ENCODE data around the gene TDRD12.

Gene TDRD12

DNA sequence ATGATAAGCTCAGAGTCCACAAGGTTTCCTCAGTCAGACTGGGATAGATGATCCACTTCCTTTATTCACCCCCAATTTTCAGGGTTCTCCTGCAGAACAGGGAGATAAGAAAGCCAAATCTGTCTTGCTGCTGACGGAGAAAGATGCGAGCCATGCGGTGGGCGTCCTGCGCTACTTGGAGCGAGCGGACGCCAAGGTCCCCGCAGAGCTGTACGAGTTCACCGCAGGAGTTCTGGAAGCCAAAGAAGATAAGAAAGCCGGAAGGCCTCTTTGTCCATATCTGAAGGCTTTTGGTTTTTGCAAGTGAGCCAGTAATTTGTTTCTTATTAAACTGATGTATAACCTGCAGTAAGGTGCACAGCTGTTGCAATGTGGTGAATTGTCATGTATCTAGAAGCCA, 83.3 kb downstream of the TDRD12 start:
- FAIRE-seq (no peak), DNase-seq (ENCODE audit: insufficient read length, low spot score) (no peak)

DNA sequence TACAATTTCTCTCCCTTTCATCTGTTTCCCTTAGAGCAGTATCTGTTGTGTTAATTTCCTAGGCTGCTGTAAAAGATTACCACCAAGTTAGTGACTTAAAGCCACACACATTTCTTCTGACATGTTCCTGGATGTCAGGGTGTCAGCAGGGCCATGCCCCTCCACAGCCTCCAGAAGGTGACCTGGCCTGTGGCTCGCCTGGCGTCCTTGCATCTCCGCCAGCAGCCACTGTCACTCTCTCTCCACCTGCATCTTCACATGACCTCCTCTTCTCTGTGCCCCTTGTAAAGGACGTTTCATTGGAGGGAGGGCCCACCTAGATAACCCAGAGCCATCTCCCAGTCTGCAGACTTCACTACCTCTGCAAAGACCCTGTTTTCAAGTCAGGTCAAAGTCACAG, 88.7 kb downstream of the TDRD12 start:
- no peak for FAIRE-seq
- DNase-seq (ENCODE audit: insufficient read length, low spot score): no peak

DNA sequence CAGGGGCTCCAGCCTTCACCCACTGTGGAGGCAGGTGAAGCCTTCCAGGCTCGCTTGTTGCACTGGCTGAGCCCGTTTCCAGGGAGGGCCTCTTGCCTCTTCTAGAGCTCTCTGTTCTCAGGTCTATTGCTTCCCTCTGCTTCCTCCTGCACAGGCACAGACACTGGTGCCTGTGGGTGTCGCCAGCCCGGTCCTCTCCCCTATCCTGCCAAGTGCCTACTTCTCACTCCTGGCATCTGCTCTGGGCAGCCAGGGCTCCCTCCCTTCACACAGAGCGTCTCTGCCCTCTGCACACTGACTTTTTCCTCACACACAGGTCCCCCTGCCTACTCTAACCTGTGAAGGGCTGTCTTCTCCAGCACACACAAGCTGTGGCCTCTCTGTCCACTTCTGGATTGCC, 89.7 kb downstream of the TDRD12 start:
- DNase-seq (ENCODE audit: insufficient read length, low spot score): no peak
- no peak for FAIRE-seq

DNA sequence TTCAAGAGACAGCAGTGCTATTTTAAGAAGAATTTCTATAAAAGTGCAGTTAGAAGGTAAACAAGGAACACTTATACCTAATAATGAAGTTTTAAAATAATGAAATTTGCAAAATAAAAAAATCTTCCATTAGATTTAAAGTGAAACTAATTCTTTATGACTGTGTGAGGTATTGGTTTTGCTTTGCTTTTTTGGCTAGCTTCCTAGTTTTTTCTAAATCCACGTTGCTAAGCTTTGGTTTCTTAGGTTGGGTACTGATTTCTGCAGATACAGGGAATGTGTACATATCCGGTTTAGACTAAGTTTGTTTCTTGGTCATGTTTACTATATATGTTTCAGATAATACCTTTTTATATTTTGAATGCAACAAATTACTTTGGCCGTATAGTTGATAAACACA, 90.2 kb downstream of the TDRD12 start:
- DNase-seq (ENCODE audit: insufficient read length, low spot score) (no peak), FAIRE-seq (no peak)

DNA sequence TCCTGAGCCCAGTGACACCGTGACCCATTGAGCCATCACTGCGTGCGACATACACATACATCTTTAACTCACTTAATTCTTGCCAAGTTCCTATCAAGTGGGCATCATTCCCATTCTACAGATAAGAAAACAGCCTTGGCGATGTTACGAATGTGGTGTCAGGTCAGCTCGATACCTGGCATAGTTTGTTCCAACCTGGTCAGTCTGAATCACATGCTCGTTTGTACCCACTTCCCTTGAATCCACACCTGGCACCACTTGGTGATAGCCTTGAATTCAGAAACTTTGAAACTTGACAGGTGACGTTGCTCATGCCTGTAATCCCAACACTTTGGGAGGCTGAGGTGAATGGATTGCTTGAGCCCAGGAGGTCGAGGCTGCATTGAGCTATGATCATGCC, 90.9 kb downstream of the TDRD12 start:
- DNase-seq (ENCODE audit: insufficient read length, low spot score): no peak
- no peak for FAIRE-seq

DNA sequence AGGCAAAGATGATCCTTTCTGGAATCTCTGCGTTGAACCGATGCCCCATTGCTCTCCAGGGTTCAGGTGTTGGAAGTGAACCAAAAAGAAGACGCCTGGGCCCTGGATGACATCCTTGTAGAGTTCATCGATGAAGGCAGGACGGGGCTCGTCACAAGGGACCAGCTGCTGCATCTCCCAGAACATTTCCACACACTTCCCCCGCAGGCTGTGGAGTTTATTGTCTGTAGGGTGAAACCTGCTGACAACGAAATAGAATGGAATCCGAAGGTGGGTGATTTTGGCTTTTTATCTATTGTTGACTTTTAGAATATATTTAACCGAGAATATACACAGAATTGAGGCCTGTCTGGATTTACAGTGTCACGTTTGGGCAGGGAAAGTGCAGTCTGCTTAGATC, 91.6 kb downstream of the TDRD12 start:
- FAIRE-seq (no peak), DNase-seq (ENCODE audit: insufficient read length, low spot score) (no peak)

DNA sequence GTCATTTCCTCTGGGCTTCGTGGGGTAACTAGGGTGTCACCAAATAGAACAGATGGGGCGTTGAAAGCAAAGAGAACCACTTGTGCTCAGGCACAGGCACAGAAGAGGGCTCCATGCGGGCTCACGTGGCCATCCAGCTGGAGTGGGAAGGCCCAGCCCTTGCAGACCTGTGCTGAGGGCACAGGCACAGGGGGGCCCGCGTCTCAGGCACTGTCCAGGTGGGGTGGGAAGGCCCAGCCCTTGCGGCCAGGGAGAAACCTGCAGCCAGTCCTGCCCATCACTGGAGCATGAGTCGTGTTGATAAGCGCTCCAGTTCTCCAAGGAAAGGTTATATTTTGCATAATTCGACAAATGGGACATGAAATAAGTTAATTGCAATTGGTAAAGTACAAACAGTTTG, 92.5 kb downstream of the TDRD12 start:
- no peak for DNase-seq (ENCODE audit: insufficient read length, low spot score)
- FAIRE-seq: no peak

DNA sequence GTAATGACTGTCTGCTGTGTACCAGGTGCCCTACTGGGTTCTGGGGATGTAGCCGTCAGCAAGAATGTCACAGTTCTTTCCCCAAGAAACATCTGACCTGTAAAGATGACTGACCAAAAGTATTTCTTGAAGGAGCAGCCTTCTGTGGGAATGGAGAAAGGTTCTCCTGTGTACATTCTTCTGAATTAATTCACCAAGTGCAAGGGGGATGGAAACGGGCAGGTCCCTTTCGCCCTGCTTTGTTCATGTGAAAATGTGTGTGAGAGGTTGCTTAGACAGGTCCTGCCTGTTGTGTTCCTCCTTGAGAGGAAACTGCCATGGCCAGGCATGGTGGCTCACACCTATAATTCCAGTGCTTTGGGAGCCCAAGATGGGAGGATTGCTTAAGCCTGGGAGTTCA, 93.0 kb downstream of the TDRD12 start:
- DNase-seq (ENCODE audit: insufficient read length, low spot score): no peak
- FAIRE-seq: no peak

DNA sequence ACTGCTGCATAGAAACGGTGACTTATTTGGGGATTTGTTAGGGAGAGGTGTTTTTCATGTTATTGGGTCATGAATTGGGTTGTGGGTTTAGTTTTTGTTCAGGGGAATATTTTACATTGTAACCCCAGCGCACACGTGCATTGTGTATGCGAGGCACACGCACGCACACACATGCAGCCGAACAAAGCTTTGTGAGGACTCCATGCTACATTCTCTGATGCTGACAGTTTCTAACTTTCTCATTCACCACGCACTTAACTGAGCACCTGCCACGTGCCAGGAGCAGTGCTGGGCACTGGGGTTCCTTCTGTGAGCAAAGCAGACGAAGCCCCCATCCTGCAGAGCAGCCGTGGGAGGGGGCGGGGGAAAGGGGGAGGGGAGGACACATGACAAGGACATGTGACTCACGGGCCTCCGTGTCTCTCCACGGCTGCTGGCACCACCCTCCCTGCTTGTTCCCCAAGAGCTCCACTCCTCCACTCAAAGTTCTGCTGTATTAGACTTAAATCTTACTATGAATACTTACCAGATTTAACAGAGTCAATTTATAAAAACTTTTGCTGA, 94.4 kb downstream of the TDRD12 start:
- no peak for DNase-seq (ENCODE audit: insufficient read length, low spot score)
- no peak for FAIRE-seq

DNA sequence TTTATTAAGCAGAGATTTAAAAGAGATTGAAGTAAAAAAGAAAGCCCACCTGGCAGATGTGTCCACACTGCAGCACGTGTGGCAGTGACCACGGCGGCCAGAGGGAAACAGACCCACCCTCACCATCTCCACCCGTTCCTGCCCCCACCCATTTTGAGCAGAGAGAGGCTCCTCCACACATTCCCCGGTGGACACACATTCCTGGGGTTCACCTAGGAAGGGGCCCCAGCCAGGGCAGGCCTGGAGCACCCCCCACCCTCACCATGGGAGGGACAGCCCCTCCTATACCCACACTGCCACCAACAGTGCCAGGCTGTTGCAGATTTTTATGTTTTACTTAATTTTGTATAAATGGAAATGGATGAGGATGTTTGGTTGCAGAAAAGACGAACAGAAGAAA, 95.1 kb downstream of the TDRD12 start:
- FAIRE-seq (no peak), DNase-seq (ENCODE audit: insufficient read length, low spot score) (no peak)

DNA sequence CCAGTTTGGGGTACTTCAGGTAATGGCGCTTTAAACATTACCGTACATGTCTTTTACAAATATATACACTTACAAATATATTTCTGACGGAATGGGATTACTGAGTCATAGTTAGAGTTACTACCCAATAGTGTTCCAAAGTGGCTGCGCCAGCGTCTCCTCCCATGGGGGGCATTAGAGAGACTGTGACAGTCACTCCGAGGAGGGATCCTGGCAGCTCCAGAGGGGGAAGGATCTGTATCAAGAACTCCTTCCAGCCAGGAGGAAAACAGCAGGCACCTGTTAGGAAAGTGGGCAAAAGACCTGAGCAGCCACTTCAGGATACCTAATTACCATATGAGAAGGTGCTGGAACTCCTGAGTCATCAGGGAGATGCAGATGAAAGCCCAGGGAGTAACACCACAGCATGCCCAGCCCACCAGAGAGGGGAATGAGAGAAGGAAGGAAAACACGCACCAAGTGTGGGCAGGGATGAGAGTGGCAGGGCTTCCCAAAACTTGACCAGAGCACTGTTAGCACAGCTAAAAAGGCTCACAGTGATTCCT, 97.1 kb downstream of the TDRD12 start:
- no peak for FAIRE-seq
- no peak for DNase-seq (ENCODE audit: insufficient read length, low spot score)

DNA sequence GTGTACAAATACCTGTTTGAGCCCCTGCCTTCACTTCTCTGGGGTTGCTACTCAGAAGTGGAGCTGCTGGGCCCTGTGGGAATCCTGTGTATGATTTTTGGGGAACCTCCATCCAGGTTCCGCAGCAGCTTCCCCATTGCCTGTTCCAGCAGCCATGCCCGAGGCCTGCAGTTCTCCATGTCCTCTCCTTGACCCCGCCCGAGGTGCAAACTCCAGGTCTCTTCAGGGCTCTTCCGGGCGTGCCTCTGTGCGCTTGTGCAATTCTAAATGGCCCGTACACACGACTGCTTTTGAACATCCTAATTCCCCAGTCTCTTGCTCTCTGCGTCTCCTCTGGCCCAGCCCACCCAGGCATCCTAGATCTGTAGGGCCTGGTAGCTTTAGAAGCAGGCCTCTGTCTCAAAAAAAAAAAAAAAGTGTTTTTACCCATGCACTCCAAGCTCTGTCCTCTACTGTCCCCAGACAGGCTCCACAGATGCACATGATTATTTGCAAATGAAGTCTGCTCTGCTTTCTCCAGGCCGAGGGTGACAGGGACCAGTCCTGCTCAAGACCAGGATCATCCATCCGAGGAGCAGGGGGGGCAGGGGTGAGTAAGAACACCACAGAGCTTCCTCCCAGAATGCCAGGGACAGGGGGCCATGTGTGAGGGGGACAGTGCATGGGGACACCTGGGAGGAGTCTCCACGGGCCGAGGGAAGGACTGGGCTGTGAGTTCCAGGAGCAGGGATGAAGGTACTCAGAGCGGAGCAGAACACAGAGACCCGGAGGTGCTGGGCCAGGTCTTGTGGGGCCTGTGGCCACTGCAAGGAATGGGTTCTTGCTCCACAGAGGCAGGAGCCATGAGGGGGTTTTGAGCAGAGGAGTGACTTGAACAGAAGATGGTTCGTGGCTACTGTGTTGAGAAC, 98.3 kb downstream of the TDRD12 start:
- no peak for DNase-seq (ENCODE audit: insufficient read length, low spot score)
- FAIRE-seq: no peak

DNA sequence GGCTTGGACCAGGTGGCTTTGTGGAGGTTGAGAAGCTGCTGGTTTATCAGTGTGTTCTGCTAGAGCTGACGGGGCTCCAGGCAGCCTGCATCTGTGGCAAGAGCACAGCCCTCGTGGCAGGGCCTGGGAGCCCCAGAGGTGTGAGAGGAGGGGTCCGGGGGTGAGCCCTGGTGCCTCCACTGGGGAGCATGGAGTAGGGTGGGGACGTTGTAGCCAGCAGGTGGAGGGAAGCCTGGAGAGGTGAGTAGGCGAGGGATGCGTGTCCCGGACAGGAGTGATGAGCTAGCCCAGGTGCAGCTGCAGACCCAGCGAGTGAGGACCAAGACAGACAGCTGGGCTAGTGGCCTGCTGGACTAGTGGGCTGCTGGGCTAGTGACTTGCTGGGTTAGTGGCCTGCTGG, 99.0 kb downstream of the TDRD12 start:
- DNase-seq (ENCODE audit: insufficient read length, low spot score) (no peak), FAIRE-seq (no peak)

DNA sequence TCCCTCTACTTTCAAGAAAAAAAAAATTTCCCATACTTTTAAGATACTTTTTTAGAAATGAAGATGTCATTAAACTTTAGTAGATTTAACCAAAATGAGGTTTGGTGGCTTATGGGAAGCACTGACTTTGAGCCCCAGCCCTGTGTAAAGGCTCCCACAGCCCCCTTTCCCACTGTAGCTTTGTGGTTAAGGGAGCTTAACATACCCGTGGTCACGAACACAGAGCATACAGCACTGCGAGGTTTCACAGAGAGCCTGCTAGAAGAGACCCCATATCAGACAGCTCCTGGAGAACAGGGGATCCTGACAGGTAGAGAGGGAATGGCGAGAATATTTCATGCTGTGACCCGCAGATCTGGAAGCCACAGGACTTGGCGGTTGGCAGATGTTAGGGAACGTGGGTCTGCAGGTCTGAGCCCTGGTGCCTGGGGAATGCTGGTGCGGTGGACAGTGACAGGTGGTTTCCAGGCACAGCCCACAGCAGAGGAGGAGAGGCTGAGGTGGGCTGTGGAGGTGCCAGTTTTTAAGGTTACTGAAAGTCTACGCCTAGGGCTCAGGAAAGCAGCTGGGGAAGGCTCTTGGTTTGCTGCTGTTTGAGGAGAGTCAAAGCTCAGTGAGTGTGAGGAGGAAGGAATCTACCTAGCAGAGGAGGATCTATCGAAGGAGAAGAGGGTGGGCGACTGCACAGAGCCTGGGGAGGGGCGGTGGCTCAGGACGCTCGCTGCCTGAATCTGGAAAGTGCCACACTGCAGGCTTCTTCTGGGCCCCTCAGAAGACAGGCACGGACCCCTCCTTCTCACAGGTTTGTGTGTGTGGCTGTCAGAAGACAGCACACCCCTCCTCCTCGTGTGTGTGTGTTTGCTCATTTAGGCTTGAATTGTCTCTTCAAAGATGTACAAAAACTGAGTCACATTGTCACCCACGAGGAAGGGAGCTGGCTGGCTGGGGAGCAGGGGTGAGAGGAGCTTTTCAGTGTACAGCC, 100.1 kb downstream of the TDRD12 start:
- FAIRE-seq: no peak
- DNase-seq (ENCODE audit: insufficient read length, low spot score): no peak

DNA sequence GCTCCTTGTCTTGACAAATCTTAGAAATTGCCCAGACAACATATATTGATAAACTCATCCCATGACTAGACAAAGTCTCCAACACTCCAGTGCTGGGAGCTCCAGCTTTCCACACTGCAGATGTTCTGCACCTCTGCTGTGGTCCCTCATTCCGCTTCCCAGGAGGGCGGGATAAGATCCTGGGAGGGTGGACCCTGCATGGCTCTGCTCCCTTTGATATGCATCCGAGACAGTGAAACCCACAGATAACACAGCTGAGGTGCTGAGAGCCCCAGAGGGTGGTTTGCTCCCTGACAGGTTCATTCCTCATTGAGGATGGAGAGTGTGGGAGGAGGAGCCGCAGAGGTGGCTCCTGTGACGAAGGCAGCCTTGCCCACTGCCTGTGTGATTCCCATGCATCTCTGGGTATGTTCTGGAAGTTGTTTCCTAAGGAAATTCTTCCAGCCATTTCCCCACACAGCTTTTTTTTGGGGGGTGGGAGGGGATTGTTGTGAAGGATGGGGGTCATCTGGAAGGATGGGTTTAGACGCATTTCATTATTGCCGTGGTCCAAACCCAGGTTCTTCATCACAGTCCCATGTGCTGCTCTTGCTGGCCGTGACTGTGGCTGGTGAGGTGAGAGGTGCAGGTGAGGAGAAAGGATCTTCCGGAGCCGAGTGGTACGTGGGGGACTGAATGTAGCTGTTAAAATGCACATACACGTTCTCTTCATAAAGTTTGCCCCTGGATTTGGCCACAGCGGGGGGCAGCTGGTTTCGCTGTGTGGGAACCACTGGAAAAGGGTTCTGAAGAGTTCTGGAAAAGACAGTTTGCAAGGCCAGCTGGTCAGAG, 103.6 kb downstream of the TDRD12 start:
- no peak for FAIRE-seq

DNA sequence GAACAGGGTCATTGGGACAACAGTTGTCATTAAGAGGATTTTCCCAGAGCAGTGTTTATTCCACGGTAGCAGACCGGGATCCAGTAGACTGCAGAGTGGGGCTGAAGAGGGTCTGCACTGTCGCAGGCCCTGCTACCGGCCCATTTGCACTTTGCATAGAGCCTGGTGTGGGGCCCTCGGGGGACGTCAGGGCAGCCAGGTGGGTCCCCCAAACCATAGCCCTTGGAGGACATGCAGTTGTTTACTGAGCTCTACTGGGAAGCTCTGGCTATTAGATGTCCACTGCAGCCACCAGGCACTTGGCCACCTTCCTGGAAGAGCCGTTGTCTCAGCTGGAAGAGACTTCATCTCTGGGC, 104.2 kb downstream of the TDRD12 start:
- FAIRE-seq (no peak), DNase-seq (ENCODE audit: insufficient read length, low spot score) (no peak)

More for the DNA sequence above, 103.6 kb downstream of the TDRD12 start:
- DNase-seq (ENCODE audit: insufficient read length, low spot score): no peak

DNA sequence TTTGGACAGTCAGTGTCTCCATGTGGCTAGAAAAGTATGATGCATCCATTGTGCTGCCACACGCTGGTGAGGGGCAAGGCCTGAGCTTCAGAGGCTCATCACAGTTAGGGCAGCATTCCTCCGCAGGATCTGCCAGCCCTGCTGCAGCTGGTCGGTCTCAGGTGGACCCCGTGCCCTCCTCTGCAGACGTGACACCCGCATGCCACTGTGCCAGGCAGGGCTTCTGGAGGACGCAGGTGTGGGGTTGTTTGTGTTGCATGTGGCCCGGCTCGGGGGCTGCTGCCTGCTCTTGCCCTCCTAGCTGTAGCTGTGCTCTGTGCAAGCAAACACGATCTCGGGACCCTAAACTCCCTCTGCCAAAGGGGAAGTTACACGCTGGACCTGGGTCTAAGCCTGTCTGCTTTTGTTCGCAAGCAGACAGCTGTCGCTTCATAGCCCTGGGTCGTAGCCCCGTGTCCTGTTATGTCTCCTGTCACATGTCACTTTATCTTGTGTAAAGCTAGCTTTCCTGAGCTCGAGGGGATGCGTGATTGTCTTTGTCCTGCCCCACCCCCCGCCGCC, 104.7 kb downstream of the TDRD12 start:
- FAIRE-seq (no peak), DNase-seq (ENCODE audit: insufficient read length, low spot score) (no peak)

DNA sequence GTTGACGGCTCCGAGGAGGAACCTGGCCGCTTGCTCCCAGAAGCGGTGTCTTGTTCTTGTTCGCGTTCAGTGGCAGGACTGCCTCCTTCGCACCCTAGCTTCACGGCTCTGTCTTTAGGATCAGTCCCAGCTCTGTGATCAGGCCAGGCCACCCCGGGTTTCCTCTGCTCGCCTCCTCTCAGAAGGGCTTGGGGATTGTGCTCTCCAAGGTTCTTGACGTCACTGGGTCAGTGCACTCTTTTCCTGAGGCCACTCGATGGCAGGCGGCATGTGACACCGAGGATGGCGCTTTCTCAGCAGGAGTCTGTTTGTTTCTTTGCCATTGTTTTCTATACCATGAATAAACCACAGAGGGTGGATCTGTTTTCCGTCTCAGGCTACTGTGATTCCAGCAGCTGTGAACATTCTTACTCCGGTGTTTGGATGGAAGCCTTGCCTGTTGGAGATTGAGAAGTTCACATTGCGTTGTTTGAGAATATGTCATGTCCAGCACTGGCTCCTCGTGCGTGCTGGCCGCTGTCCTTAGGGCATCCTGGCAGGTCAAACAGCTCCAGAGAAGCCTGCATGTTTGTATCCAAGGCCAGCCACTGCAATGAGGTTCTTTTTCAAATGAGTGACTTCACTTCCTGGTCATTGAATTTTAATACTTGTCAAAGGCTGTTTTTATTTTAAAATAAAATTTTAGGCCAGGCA, 105.5 kb downstream of the TDRD12 start:
- FAIRE-seq (no peak), DNase-seq (ENCODE audit: insufficient read length, low spot score) (no peak)

DNA sequence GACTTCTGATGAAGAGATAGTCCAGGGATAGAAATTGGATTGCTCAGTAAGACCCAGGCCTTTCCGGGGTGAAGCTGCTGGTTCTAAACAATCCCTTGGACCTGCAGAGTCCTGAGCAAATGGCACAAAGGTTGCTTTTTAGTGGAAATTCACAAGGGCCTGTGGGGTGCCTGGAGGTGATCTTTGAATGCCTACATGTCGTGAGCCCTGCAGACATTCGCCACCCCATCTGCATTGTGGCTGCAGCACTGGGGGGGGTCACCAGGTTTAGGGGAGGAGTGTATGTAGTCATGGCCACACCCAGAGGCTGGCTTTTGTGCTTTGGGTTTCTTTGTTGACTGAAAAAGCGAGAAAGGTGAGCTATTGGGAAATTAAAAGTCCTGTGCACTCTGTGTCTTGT, 108.6 kb downstream of the TDRD12 start:
- FAIRE-seq (no peak), DNase-seq (ENCODE audit: insufficient read length, low spot score) (no peak)

Data from HTR-8/SVneo (cell line).